GM12891 (cell line): Measurements from ENCODE around the gene BMPR1A.

Experiments used
- POLR2A ChIP-seq: IDR thresholded peaks from 2 replicates; pipeline ENCODE4 v1.6.1; 2011; ENCODE audit warnings: low read depth, low read length, control low read depth
- POLR2AphosphoS5 ChIP-seq: IDR thresholded peaks from 2 replicates; pipeline ENCODE4 v1.6.1; 2011; ENCODE audit warnings: low read depth, low read length, control low read depth

GRCh38 chr10:86962136-86962980 is 205.9 kb downstream of the BMPR1A start:
- no peak for TF ChIP-seq POLR2A
- no peak for TF ChIP-seq POLR2AphosphoS5
